Measurements from ENCODE around the gene COPS4.
"Not testable (repeated sequence)": the region's sequence is repeated elsewhere in the genome, so short reads cannot be mapped to it uniquely, and the experiment has no call there.

DNA sequence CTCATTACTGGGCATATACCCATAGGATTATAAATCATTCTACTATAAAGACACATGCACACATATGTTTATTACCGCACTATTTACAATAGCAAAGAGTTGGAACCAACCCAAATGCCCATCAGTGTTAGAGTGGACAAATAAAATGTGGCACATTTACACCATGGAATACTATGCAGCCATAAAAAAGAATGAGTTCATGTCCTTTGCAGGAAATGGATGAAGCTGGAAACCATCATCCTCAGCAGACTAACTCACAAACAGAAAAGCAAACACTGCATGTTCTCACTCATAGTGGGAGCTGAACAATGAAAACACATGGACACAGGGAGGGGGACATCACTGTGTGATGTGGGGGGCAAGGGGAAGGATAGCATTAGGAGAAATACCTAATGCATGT is 11.4 kb upstream of the COPS4 start:
- TF ChIP-seq POLR2A (IDR thresholded peaks at IDR 0.05), result not testable (repeated sequence)
- TF ChIP-seq, protein P1, sequence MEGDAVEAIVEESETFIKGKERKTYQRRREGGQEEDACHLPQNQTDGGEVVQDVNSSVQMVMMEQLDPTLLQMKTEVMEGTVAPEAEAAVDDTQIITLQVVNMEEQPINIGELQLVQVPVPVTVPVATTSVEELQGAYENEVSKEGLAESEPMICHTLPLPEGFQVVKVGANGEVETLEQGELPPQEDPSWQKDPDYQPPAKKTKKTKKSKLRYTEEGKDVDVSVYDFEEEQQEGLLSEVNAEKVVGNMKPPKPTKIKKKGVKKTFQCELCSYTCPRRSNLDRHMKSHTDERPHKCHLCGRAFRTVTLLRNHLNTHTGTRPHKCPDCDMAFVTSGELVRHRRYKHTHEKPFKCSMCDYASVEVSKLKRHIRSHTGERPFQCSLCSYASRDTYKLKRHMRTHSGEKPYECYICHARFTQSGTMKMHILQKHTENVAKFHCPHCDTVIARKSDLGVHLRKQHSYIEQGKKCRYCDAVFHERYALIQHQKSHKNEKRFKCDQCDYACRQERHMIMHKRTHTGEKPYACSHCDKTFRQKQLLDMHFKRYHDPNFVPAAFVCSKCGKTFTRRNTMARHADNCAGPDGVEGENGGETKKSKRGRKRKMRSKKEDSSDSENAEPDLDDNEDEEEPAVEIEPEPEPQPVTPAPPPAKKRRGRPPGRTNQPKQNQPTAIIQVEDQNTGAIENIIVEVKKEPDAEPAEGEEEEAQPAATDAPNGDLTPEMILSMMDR (IDR thresholded peaks at IDR 0.05), result not testable (repeated sequence)
